ENCODE data around the gene UPF3A.

Gene UPF3A

DNA sequence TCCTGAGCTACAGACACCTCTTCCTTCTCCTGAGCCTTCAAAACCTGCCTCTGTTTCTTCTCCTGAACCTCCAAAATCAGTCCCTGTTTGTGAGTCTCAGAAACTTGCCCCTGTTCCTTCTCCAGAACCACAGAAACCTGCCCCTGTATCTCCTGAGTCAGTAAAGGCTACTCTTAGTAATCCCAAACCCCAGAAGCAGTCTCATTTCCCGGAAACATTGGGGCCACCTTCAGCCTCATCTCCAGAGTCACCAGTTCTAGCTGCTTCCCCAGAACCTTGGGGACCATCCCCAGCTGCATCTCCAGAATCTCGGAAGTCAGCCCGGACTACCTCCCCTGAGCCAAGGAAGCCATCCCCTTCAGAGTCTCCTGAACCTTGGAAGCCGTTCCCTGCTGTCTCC lies 42.9 kb downstream of the UPF3A start:
- Histone ChIP-seq H3K36me3 (ENCODE audit: insufficient read depth, low read length) (peaks cover 47% of the 10 kb centered on the region), H4K20me1 (ENCODE audit: insufficient read depth, low read length, poor library complexity, severe bottlenecking) (peaks cover 23% of the 10 kb centered on the region), H3K79me2 (ENCODE audit: insufficient read depth, low read length) (peaks cover 56% of the 10 kb centered on the region), H3F3A (ENCODE audit: low read depth) (no peaks in the 10 kb centered on the region), H3K27me3 (ENCODE audit: insufficient read depth, low read length, poor library complexity, severe bottlenecking) (no peaks in the 10 kb centered on the region), H3K9me3 (ENCODE audit: insufficient read depth, low read depth, low read length) (no peaks in the 10 kb centered on the region), H3K9me2 (replicated peaks; ENCODE audit: low read depth, low read length) (no peaks in the 10 kb centered on the region), H2AFZ (ENCODE audit: low read length) (no peak overlapping the region), H3K4me1 (ENCODE audit: insufficient read depth, low read length, poor library complexity, severe bottlenecking) (peaks cover 47% of the 10 kb centered on the region), H3K4me2 (ENCODE audit: low read depth, low read length, poor library complexity, severe bottlenecking) (no peak overlapping the region), H3K9ac (ENCODE audit: low read depth, low read length, poor library complexity, severe bottlenecking) (no peak overlapping the region), H3K4me3 (ENCODE audit: low read length, poor library complexity, severe bottlenecking) (no peak overlapping the region)
- TF ChIP-seq CTCF (conservative IDR thresholded peaks at IDR 0.05; ENCODE audit: low read length) (no peak), EZH2phosphoT487 (IDR thresholded peaks at IDR 0.05; ENCODE audit: borderline replicate concordance) (no peak)

GRCh38 chr13:114325729-114326128 lies 44.3 kb downstream of the UPF3A start:
- H4K20me1 ChIP-seq (ENCODE audit: insufficient read depth, low read length, poor library complexity, severe bottlenecking) = peaks cover 13% of the 10 kb centered on the region
- no peaks in the 10 kb centered on the region for H3K9me3 ChIP-seq (ENCODE audit: insufficient read depth, low read depth, low read length)
- peak overlapping the region; percentile 33 for H3K4me2 ChIP-seq (ENCODE audit: low read depth, low read length, poor library complexity, severe bottlenecking)
- H3K9me2 ChIP-seq (replicated peaks; ENCODE audit: low read depth, low read length) = no peaks in the 10 kb centered on the region
- H3K79me2 ChIP-seq (ENCODE audit: insufficient read depth, low read length) = peaks cover 42% of the 10 kb centered on the region
- peaks cover 47% of the 10 kb centered on the region for H3K36me3 ChIP-seq (ENCODE audit: insufficient read depth, low read length)
- no peak overlapping the region for H3K9ac ChIP-seq (ENCODE audit: low read depth, low read length, poor library complexity, severe bottlenecking)
- H3K4me3 ChIP-seq (ENCODE audit: low read length, poor library complexity, severe bottlenecking) = no peak overlapping the region
- H3F3A ChIP-seq (ENCODE audit: low read depth) = no peaks in the 10 kb centered on the region
- no peaks in the 10 kb centered on the region for H3K27me3 ChIP-seq (ENCODE audit: insufficient read depth, low read length, poor library complexity, severe bottlenecking)
- H2AFZ ChIP-seq (ENCODE audit: low read length) = no peak overlapping the region
- TF ChIP-seq EZH2phosphoT487 (IDR thresholded peaks at IDR 0.05; ENCODE audit: borderline replicate concordance) (no peak), CTCF (conservative IDR thresholded peaks at IDR 0.05; ENCODE audit: low read length) (no peak)
- H3K4me1 ChIP-seq (ENCODE audit: insufficient read depth, low read length, poor library complexity, severe bottlenecking) = peaks cover 35% of the 10 kb centered on the region

DNA sequence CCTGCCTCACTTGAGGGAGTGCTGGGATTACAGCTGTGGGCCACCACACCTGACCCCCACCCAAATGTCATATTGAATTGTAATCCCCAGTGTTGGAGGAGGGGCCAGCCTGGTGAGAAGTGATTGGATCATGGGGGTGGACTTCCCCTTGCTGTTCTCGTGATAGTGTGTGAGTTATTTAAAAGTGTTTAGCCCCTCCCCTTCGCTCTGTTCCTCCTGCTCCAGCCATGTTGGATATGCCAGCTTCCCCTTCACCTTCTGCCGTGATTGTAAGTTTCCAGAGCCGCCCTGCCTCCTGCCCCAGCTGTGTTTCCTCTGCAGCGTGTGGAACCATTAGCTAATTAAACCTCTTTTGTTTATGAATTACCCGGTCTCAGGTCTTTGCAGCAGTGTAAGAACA lies 46.6 kb downstream of the UPF3A start:
- H3K36me3 ChIP-seq (ENCODE audit: insufficient read depth, low read length) = peaks cover 29% of the 10 kb centered on the region; the same call in 1 of the 2 replicates
- H3K9ac ChIP-seq (ENCODE audit: low read depth, low read length, poor library complexity, severe bottlenecking) = no peak overlapping the region
- TF ChIP-seq EZH2phosphoT487 (IDR thresholded peaks at IDR 0.05; ENCODE audit: borderline replicate concordance) = no peak
- no peak for TF ChIP-seq CTCF (conservative IDR thresholded peaks at IDR 0.05; ENCODE audit: low read length)
- no peaks in the 10 kb centered on the region for H3F3A ChIP-seq (ENCODE audit: low read depth)
- peak overlapping the region; percentile 2 for H3K4me2 ChIP-seq (ENCODE audit: low read depth, low read length, poor library complexity, severe bottlenecking)
- peaks cover 24% of the 10 kb centered on the region; the same call in 1 of the 2 replicates for H3K79me2 ChIP-seq (ENCODE audit: insufficient read depth, low read length)
- no peaks in the 10 kb centered on the region for H3K9me2 ChIP-seq (replicated peaks; ENCODE audit: low read depth, low read length)
- no peak overlapping the region for H2AFZ ChIP-seq (ENCODE audit: low read length)
- H3K9me3 ChIP-seq (ENCODE audit: insufficient read depth, low read depth, low read length) = no peaks in the 10 kb centered on the region
- peaks cover 27% of the 10 kb centered on the region for H3K4me1 ChIP-seq (ENCODE audit: insufficient read depth, low read length, poor library complexity, severe bottlenecking)
- H4K20me1 ChIP-seq (ENCODE audit: insufficient read depth, low read length, poor library complexity, severe bottlenecking) = peaks cover 3% of the 10 kb centered on the region
- no peaks in the 10 kb centered on the region for H3K27me3 ChIP-seq (ENCODE audit: insufficient read depth, low read length, poor library complexity, severe bottlenecking)
- no peak overlapping the region for H3K4me3 ChIP-seq (ENCODE audit: low read length, poor library complexity, severe bottlenecking)

Measured in Loucy (cell line).